ENCODE data around the gene PRDM7. TPM values are rescaled to one million over a fixed set of nuclear protein-coding genes. Genes with fewer than 3 reads are reported as not detected.

Gene PRDM7
- total and polyA plus RNA-seq, 3 experiments from 2014 or later, result not detected

- peaks cover 13 to 19% of the 10 kb centered on the region in 2 donors for H3K27me3 Mint-ChIP-seq
- Histone ChIP-seq H3K27me3 (ENCODE audit: insufficient read depth, low read length, poor library complexity, severe bottlenecking) (peaks cover 3% of the 10 kb centered on the region), H3K36me3 (ENCODE audit: insufficient read depth, low read length) (no peaks in the 10 kb centered on the region), H3K9me3 (ENCODE audit: low read length) (no peaks in the 10 kb centered on the region), H3K4me3 (ENCODE audit: low read length) (no peak overlapping the region), H3K27ac (ENCODE audit: low read depth, low read length) (no peak overlapping the region), H3K4me1 (ENCODE audit: insufficient read depth, low read length) (no peaks in the 10 kb centered on the region)
- H3K4me3 Mint-ChIP-seq, result peak overlapping the region in 1 of 7 donors; percentile 15
- H3K9me3 Mint-ChIP-seq, result no peaks in the 10 kb centered on the region
- CTCF ChIA-PET, result no interaction called here
- no peak for DNase-seq
- no peaks in the 10 kb centered on the region for H3K36me3 Mint-ChIP-seq
- POLR2A ChIA-PET, result no interaction called here
- H3K4me1 Mint-ChIP-seq, result peaks cover 5 to 11% (median 6%) of the 10 kb centered on the region in 3 donors
- no peak overlapping the region for H3K27ac Mint-ChIP-seq
These were observed 61.4 kb downstream of the PRDM7 start for GRCh38 chr16:90015586-90016338.

- ChIA-PET CTCF (no interaction called here), POLR2A (no interaction called here)
- H3K36me3 Mint-ChIP-seq, result no peaks in the 10 kb centered on the region
- Histone ChIP-seq H3K9me3 (ENCODE audit: low read length) (no peaks in the 10 kb centered on the region), H3K36me3 (ENCODE audit: insufficient read depth, low read length) (no peaks in the 10 kb centered on the region), H3K27ac (ENCODE audit: low read depth, low read length) (no peak overlapping the region), H3K27me3 (ENCODE audit: insufficient read depth, low read length, poor library complexity, severe bottlenecking) (peaks cover under 1% of the 10 kb centered on the region), H3K4me1 (ENCODE audit: insufficient read depth, low read length) (peaks cover 19% of the 10 kb centered on the region), H3K4me3 (ENCODE audit: low read length) (no peak overlapping the region)
- peak overlapping the region in 1 of 7 donors; percentile 59 for H3K4me3 Mint-ChIP-seq
- H3K27me3 Mint-ChIP-seq, result peaks cover 12 to 16% of the 10 kb centered on the region in 2 donors
- no peak overlapping the region for H3K27ac Mint-ChIP-seq
- H3K4me1 Mint-ChIP-seq, result peaks cover 14 to 15% (median 15%) of the 10 kb centered on the region in 3 donors
- H3K9me3 Mint-ChIP-seq, result no peaks in the 10 kb centered on the region
- DNase-seq, result no peak
These were observed 64.0 kb downstream of the PRDM7 start for GRCh38 chr16:90012991-90013745.

GRCh38 chr16:90011908-90012501 is 65.1 kb downstream of the PRDM7 start:
- Histone ChIP-seq H3K27me3 (ENCODE audit: insufficient read depth, low read length, poor library complexity, severe bottlenecking) (no peaks in the 10 kb centered on the region), H3K4me3 (ENCODE audit: low read length) (no peak overlapping the region), H3K27ac (ENCODE audit: low read depth, low read length) (no peak overlapping the region), H3K36me3 (ENCODE audit: insufficient read depth, low read length) (no peaks in the 10 kb centered on the region), H3K9me3 (ENCODE audit: low read length) (no peaks in the 10 kb centered on the region), H3K4me1 (ENCODE audit: insufficient read depth, low read length) (peaks cover 19% of the 10 kb centered on the region)
- POLR2A ChIA-PET, result no interaction called here
- Mint-ChIP-seq H3K4me3 (no peak overlapping the region), H3K9me3 (no peaks in the 10 kb centered on the region), H3K36me3 (no peaks in the 10 kb centered on the region), H3K4me1 (peaks cover 14 to 15% (median 15%) of the 10 kb centered on the region in 3 donors), H3K27me3 (peaks cover 8 to 16% of the 10 kb centered on the region in 2 donors), H3K27ac (peak overlapping the region in 1 of 8 donors; percentile 33)
- CTCF ChIA-PET, result no interaction called here
- no peak for DNase-seq

- Histone ChIP-seq H3K4me3 (ENCODE audit: low read length) (no peak overlapping the region), H3K27ac (ENCODE audit: low read depth, low read length) (no peak overlapping the region), H3K27me3 (ENCODE audit: insufficient read depth, low read length, poor library complexity, severe bottlenecking) (no peaks in the 10 kb centered on the region), H3K9me3 (ENCODE audit: low read length) (no peaks in the 10 kb centered on the region), H3K4me1 (ENCODE audit: insufficient read depth, low read length) (peaks cover 19% of the 10 kb centered on the region), H3K36me3 (ENCODE audit: insufficient read depth, low read length) (no peaks in the 10 kb centered on the region)
- Mint-ChIP-seq H3K36me3 (no peaks in the 10 kb centered on the region), H3K27ac (no peak overlapping the region), H3K27me3 (peaks cover 8 to 16% of the 10 kb centered on the region in 2 donors), H3K4me1 (peaks cover 14 to 15% (median 15%) of the 10 kb centered on the region in 3 donors), H3K4me3 (no peak overlapping the region), H3K9me3 (no peaks in the 10 kb centered on the region)
- POLR2A ChIA-PET, result no interaction called here
- CTCF ChIA-PET, result no interaction called here
- no peak for DNase-seq
These were observed 65.7 kb downstream of the PRDM7 start for GRCh38 chr16:90011508-90011819.

- peaks cover 8 to 16% of the 10 kb centered on the region in 2 donors for H3K27me3 Mint-ChIP-seq
- H3K27ac ChIP-seq (ENCODE audit: low read depth, low read length), result no peak overlapping the region
- POLR2A ChIA-PET, result no interaction called here
- H3K4me1 Mint-ChIP-seq, result peaks cover 14 to 15% (median 15%) of the 10 kb centered on the region in 3 donors
- peak overlapping the region in 2 of 7 donors; percentile 24 to 48 for H3K4me3 Mint-ChIP-seq
- no peaks in the 10 kb centered on the region for H3K9me3 ChIP-seq (ENCODE audit: low read length)
- H3K36me3 Mint-ChIP-seq, result no peaks in the 10 kb centered on the region
- H3K4me1 ChIP-seq (ENCODE audit: insufficient read depth, low read length), result peaks cover 19% of the 10 kb centered on the region
- no peaks in the 10 kb centered on the region for H3K36me3 ChIP-seq (ENCODE audit: insufficient read depth, low read length)
- no peaks in the 10 kb centered on the region for H3K9me3 Mint-ChIP-seq
- CTCF ChIA-PET, result interaction anchor here (0.7 kb wide), 1 partner anchor 32 kb away, joined by 4 read pairs; no protein-coding TSS in a partner anchor
- no peak overlapping the region for H3K27ac Mint-ChIP-seq
- no peaks in the 10 kb centered on the region for H3K27me3 ChIP-seq (ENCODE audit: insufficient read depth, low read length, poor library complexity, severe bottlenecking)
- no peak for DNase-seq
- H3K4me3 ChIP-seq (ENCODE audit: low read length), result no peak overlapping the region
These were observed 66.2 kb downstream of the PRDM7 start for GRCh38 chr16:90010676-90011507.

GRCh38 chr16:90009172-90009899 is 67.8 kb downstream of the PRDM7 start:
- Histone ChIP-seq H3K9me3 (ENCODE audit: low read length) (no peaks in the 10 kb centered on the region), H3K27ac (ENCODE audit: low read depth, low read length) (no peak overlapping the region), H3K4me3 (ENCODE audit: low read length) (peak overlapping the region; percentile 65), H3K36me3 (ENCODE audit: insufficient read depth, low read length) (no peaks in the 10 kb centered on the region), H3K27me3 (ENCODE audit: insufficient read depth, low read length, poor library complexity, severe bottlenecking) (no peaks in the 10 kb centered on the region), H3K4me1 (ENCODE audit: insufficient read depth, low read length) (peaks cover 19% of the 10 kb centered on the region)
- CTCF ChIA-PET, result interaction anchor here (1.1 to 1.6 kb wide), 3 partner anchors 8 to 11 kb away, joined by 3 read pairs; no protein-coding TSS in a partner anchor
- Mint-ChIP-seq H3K9me3 (no peaks in the 10 kb centered on the region), H3K4me1 (peaks cover 14 to 15% (median 15%) of the 10 kb centered on the region in 3 donors), H3K4me3 (peak overlapping the region; percentile 76 to 88 (median 80)), H3K36me3 (no peaks in the 10 kb centered on the region), H3K27me3 (peaks cover 3 to 7% of the 10 kb centered on the region in 2 donors), H3K27ac (peak overlapping the region in 4 of 8 donors; percentile 32 to 61 (median 46))
- POLR2A ChIA-PET, result interaction anchor here (0.5 to 0.7 kb wide), 3 partner anchors 9 to 166 kb away, joined by 3 to 5 read pairs (median 3); no protein-coding TSS in a partner anchor
- no peak for DNase-seq

GRCh38 chr16:90008708-90009145 is 68.4 kb downstream of the PRDM7 start:
- Histone ChIP-seq H3K4me3 (ENCODE audit: low read length) (peak overlapping the region; percentile 65), H3K4me1 (ENCODE audit: insufficient read depth, low read length) (peaks cover 19% of the 10 kb centered on the region), H3K27me3 (ENCODE audit: insufficient read depth, low read length, poor library complexity, severe bottlenecking) (no peaks in the 10 kb centered on the region), H3K9me3 (ENCODE audit: low read length) (no peaks in the 10 kb centered on the region), H3K27ac (ENCODE audit: low read depth, low read length) (no peak overlapping the region), H3K36me3 (ENCODE audit: insufficient read depth, low read length) (no peaks in the 10 kb centered on the region)
- peak overlapping the region; percentile 76 to 88 (median 80) for H3K4me3 Mint-ChIP-seq
- H3K27me3 Mint-ChIP-seq, result peaks cover 2 to 6% of the 10 kb centered on the region in 2 donors
- no peaks in the 10 kb centered on the region for H3K9me3 Mint-ChIP-seq
- DNase-seq, result peak; percentile 32 to 81 (median 69)
- ChIA-PET POLR2A (interaction anchor here (0.5 to 0.7 kb wide), 3 partner anchors 9 to 165 kb away, joined by 3 to 5 read pairs (median 3); no protein-coding TSS in a partner anchor), CTCF (interaction anchor here (1.1 to 1.6 kb wide), 3 partner anchors 9 to 12 kb away, joined by 3 read pairs; no protein-coding TSS in a partner anchor)
- H3K27ac Mint-ChIP-seq, result peak overlapping the region in 5 of 8 donors; percentile 32 to 61 (median 44)
- H3K36me3 Mint-ChIP-seq, result no peaks in the 10 kb centered on the region
- H3K4me1 Mint-ChIP-seq, result peaks cover 14 to 15% (median 15%) of the 10 kb centered on the region in 3 donors

Measured in CD8-positive, alpha-beta memory T cell (primary cell).